ENCODE results near the gene DHX15.

DNA sequence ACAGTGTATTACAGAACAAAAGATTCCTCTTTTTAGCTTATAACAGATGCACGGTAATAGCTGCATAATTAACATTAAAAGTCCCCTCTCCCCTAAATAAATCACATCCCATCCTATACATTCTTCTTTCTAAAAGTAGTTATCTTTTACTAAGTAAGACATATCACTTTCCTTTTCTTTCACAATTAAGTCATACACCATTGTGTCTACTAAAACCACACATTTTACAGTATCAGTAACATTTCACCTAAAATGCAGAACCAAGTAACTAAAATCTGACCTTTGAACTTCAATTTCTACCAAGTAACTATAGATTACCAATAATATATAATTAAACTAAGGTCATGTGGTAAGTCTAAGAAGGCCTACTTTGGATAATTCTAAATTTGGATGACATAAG is 14.2 kb downstream of the DHX15 start:
- TF ChIP-seq CTCF (IDR thresholded peaks at IDR 0.05; ENCODE audit: low read depth, low read length, poor library complexity, severe bottlenecking) = no peak
- no peak for TF ChIP-seq EZH2phosphoT487 (IDR thresholded peaks at IDR 0.05; ENCODE audit: borderline replicate concordance, low read length)
